ENCODE data around the gene RPRD1B.

RPRD1B gene

DNA sequence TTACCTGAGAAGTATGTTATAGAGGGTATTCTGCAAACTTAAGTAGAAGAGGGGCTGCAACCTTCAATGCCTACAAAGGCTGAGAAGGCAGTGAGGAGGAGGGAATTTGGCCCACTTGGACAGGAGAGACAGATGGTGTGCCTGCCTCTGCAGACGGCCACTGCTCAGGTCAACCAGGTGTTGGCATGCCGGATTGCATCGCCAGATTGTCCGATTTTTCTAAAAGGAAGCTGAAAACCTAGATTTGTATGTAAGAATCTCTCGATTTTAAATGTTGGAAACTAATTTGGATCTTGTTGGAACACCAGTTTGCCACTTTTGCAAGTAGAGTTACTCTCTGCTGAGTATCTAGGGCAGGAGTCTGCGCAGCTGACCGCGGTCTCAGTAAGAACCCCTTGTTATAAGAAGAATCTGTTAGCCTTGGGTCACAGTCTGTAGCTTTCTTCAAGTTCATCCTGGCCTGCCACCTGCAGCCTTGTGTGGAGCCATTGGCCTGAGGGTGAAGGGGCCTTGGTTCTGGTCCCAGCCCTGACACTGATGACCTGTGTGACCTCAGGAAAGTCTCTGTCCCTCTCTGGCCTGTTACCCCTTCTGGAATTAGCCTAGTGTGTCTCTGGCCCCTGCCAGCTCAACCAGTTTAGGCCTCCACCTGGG is 77.1 kb downstream of the RPRD1B start:
- DNase-seq (ENCODE audit: low read depth): no peak
- TF ChIP-seq, protein P1, sequence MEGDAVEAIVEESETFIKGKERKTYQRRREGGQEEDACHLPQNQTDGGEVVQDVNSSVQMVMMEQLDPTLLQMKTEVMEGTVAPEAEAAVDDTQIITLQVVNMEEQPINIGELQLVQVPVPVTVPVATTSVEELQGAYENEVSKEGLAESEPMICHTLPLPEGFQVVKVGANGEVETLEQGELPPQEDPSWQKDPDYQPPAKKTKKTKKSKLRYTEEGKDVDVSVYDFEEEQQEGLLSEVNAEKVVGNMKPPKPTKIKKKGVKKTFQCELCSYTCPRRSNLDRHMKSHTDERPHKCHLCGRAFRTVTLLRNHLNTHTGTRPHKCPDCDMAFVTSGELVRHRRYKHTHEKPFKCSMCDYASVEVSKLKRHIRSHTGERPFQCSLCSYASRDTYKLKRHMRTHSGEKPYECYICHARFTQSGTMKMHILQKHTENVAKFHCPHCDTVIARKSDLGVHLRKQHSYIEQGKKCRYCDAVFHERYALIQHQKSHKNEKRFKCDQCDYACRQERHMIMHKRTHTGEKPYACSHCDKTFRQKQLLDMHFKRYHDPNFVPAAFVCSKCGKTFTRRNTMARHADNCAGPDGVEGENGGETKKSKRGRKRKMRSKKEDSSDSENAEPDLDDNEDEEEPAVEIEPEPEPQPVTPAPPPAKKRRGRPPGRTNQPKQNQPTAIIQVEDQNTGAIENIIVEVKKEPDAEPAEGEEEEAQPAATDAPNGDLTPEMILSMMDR (IDR thresholded peaks at IDR 0.05; ENCODE audit: low read depth, low read length, missing control alignments): no peak
- in situ Hi-C loops (cut with HindIII; ENCODE audit: low sequenced_read_pairs): no loop called here
- no peak overlapping the region for H3K4me3 ChIP-seq (ENCODE audit: low read depth, low read length)

DNA sequence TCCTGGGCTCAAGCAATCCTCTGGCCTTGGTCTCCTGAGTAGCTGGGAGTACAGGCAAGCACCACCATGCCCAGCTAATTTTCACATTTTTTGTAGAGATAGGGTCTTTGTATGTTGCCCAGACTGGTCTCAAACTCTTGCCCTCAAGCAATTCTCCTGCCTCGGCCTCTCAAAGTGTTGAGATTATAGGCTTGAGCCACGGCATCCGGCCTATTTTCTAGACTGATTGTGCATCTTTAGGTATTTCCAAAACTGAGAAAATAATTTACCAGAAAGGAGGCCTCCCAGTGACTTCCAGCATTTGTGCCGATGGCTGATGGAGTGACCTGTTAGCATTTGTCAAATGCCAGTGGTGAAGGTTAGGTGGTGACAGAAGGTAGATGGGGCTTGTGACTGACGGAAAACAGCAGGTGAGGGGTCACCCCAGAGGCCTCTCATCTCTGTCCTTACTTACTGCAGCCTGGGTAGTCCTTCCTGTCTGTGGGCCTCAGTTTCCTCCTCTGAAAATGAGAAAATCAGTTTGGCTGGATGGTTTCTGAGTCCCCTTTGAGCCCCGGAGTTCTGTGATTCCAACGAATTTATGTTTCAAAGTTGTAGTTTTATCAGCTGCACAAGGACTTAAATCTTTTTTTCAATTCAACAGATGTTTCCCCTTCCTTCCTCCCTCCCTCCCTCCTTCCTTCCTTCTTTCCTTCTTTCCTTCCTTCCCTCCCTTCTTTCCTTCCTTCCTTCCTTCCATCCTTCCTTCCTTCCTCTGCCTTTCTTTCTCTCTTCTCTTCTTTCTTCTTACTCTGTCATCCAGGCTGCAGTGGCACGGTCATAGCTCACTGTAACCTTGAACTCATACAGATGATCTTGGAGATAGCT is 78.1 kb downstream of the RPRD1B start:
- no peak overlapping the region for H3K4me3 ChIP-seq (ENCODE audit: low read depth, low read length)
- DNase-seq (ENCODE audit: low read depth): no peak
- TF ChIP-seq, protein P1 (IDR thresholded peaks at IDR 0.05; ENCODE audit: low read depth, low read length, missing control alignments): no peak
- in situ Hi-C loops (cut with HindIII; ENCODE audit: low sequenced_read_pairs): no loop called here

DNA sequence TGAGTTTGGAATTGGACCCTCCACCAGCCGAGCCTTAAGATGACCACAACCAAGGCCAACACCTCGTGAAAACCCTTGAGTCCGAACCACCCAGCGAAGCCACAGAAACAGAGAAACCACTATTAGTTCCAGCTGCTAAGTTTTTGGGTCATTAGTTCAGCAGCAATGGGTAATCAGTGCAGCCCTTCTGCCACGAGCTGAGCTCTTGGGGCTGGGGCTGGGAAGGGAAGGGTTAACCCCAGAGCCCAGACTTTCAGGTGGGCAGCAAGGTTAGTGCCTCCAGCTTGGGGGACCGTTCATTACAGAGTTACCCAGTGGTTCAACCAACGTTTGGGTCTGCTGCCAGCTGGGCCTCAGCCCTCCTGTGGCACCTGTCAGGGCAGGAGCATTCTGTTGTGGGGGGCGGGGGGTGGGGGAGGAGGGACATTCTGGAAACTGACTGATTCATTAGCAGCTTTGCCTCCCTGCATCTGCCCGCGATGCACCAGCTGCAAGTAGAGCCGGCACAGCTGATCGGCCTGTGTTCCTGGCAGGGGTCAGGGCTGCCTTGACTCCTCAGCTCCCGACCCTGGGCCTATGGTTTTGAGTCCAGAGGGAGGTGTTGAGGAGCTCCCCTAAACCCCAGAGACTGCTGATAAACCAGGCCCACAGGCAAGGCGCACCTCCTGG is 78.8 kb downstream of the RPRD1B start:
- H3K4me3 ChIP-seq (ENCODE audit: low read depth, low read length): no peak overlapping the region
- in situ Hi-C loops (cut with HindIII; ENCODE audit: low sequenced_read_pairs): no loop called here
- TF ChIP-seq, protein P1 (IDR thresholded peaks at IDR 0.05; ENCODE audit: low read depth, low read length, missing control alignments): no peak
- no peak for DNase-seq (ENCODE audit: low read depth)

DNA sequence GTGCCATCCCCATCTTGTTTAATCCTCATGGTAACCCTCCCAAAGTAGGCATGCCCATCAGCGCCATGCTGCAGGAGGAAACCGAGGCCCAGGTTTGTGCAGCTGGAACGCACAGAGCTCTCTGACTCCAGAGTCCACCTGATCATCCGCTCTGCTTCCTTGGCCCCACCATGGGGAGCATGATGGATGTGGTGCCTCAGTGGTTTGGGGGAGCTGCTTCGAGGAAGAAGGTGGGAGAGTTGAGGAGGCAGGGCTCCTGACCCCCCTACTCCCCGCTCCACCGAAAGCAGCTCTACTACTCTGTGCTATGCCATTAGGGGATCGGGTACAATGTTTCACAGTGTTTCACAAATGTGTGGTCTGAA is 79.4 kb downstream of the RPRD1B start:
- TF ChIP-seq, protein P1 (IDR thresholded peaks at IDR 0.05; ENCODE audit: low read depth, low read length, missing control alignments): no peak
- no peak overlapping the region for H3K4me3 ChIP-seq (ENCODE audit: low read depth, low read length)
- in situ Hi-C loops (cut with HindIII; ENCODE audit: low sequenced_read_pairs): no loop called here
- no peak for DNase-seq (ENCODE audit: low read depth)

DNA sequence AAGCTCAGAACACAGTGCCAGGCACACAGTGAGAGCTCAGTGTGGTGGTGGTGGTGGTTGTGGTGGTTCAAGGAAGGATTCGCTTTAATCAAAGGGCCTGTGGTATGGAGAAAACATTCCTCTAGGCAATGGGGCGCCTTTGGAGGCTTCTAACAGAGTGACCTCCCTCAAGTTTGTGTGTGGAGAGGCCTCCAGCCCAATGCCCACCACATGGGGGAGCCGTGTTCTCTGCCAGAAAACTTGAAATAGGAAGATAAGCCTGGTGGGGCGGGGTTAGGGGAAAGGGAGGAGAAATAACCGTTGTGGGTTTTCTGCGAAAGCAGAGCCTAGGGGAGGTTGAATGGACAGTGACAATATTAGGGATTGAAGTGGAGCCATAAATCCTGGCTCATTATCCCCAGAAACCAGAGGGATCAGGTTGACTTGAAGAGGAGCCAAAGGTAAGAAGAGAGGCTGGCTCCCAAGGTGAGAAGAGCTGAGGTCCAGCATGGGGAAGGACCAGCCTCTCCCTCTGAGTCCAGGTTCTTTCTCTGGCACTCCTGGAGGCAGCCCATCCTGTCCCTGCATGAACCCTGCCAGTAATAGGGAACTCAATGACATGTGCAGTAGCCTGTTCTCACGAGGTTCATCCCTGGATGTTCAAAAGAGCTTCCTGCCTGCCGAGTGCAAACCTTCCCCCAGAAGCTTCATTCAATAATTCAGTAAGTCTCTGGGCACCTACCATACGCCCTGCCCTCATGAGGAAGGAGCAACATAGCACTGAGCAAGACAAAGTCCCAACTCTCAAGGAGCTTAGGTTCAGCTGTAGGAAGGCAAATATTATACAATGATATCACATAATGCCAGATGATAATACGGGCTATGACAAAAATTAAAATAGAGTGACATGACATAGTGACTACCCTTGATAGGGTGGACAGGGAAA is 80.1 kb downstream of the RPRD1B start:
- TF ChIP-seq, protein P1 (IDR thresholded peaks at IDR 0.05; ENCODE audit: low read depth, low read length, missing control alignments): peak; percentile 13
- in situ Hi-C loops (cut with HindIII; ENCODE audit: low sequenced_read_pairs): no loop called here
- no peak for DNase-seq (ENCODE audit: low read depth)
- no peak overlapping the region for H3K4me3 ChIP-seq (ENCODE audit: low read depth, low read length)

DNA sequence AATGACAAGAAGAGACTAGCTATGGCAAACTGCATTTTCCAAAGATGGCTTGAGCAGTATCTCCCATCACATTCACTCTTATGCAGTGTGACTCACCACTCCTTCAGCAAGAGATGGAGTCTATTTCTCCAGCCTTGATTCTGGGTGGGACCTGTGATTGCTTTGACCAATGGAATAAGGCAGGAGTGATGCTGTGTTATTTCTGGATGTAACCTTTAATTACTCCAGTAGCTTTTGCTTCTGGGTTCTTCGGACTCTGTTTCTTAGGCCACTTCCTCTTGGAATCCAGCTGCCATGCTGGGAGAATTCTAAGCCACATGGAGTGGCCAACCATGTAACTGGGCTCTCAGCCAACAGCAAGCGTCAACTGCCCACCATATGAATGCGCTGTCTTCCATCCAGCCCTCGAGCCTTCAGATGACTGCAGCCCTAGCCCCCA is 80.8 kb downstream of the RPRD1B start:
- no peak for DNase-seq (ENCODE audit: low read depth)
- in situ Hi-C loops (cut with HindIII; ENCODE audit: low sequenced_read_pairs): no loop called here
- TF ChIP-seq, protein P1 (IDR thresholded peaks at IDR 0.05; ENCODE audit: low read depth, low read length, missing control alignments): no peak

More for the DNA sequence above, 80.8 kb downstream of the RPRD1B start:
- no peak overlapping the region for H3K4me3 ChIP-seq (ENCODE audit: low read depth, low read length)

Measured in astrocyte of the cerebellum (primary cell).